GM19372 (cell line): ENCODE data around the gene CAMLG.

Experiments used
- ATAC-seq: cut with Tn5 transposase; IDR thresholded peaks from one replicate; pipeline ENCODE4 v1.9.1; 2021; ENCODE audit warnings: mild to moderate bottlenecking, low read depth, moderate library complexity; ENCODE audit not compliant: unreplicated experiment

Gene CAMLG

DNA sequence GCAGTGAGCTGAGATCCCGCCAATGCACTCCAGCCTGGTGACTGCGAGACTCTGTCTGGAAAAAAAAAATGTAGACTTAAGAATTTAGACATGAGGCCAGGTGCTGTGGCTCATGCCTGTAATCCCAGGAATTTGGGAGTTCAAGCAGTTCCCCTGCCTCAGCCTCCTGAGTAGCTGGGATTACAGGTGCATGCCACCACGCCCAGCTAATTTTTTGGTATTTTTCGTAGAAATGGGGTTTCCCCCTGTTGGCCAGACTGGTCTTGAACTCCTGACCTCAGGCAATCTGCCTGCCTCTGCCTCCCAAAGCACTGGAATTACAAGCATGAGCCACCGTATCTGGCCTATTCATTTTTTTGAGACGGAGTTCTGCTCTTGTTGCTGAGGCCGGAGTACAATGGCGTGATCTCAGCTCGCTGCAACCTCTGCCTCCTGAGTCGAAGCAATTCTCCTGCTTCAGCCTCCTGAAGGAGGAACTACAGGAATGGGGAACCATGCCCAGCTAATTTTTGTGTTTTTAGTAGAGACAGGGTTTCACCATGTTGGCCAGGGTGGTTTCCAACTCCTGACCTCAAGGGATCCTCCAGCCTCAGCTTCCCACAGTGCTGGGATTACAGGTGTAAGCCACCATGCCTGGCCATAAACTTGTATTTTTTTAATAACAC, 34.2 kb downstream of the CAMLG start:
- no peak for ATAC-seq

GRCh38 chr5:134777366-134777765, 39.0 kb downstream of the CAMLG start:
- ATAC-seq, result no peak

- ATAC-seq, result no peak
Measured at GRCh38 chr5:134784241-134784920, 46.0 kb downstream of the CAMLG start.

GRCh38 chr5:134784946-134785620, 46.7 kb downstream of the CAMLG start:
- no peak for ATAC-seq

DNA sequence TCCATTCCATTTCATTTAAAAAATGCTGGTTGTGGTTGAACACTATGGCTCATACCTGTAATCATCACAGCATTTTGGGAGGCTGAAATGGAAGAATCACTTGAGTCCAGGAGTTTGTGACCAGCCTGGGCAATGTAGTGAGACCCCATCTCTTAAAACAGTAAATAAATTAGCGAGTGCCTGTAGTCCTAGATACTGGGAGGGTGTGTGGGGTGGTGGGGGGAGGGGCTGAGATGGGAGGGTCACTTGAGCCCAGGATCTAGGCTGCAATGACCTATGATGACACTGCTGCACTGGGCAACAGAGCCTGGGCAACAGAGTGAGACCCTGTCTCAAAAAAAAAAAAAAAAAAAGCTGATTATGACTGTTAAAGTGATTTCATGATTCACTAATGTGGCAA, 49.3 kb downstream of the CAMLG start:
- no peak for ATAC-seq

- ATAC-seq, result no peak
Measured at GRCh38 chr5:134791580-134791979, 53.2 kb downstream of the CAMLG start.

- ATAC-seq, result no peak
Measured at GRCh38 chr5:134792286-134792685, 53.9 kb downstream of the CAMLG start.

GRCh38 chr5:134793111-134793510, 54.8 kb downstream of the CAMLG start:
- no peak for ATAC-seq

- no peak for ATAC-seq
Measured at GRCh38 chr5:134794082-134794481, 55.7 kb downstream of the CAMLG start.

GRCh38 chr5:134794819-134795218, 56.5 kb downstream of the CAMLG start:
- no peak for ATAC-seq

- no peak for ATAC-seq
Measured at GRCh38 chr5:134798468-134798867, 60.1 kb downstream of the CAMLG start.
